ENCODE data around the gene GPR84.
A peak's percentile ranks its signal among the peaks of the same experiment; 100 is the strongest.

GPR84 gene

DNA sequence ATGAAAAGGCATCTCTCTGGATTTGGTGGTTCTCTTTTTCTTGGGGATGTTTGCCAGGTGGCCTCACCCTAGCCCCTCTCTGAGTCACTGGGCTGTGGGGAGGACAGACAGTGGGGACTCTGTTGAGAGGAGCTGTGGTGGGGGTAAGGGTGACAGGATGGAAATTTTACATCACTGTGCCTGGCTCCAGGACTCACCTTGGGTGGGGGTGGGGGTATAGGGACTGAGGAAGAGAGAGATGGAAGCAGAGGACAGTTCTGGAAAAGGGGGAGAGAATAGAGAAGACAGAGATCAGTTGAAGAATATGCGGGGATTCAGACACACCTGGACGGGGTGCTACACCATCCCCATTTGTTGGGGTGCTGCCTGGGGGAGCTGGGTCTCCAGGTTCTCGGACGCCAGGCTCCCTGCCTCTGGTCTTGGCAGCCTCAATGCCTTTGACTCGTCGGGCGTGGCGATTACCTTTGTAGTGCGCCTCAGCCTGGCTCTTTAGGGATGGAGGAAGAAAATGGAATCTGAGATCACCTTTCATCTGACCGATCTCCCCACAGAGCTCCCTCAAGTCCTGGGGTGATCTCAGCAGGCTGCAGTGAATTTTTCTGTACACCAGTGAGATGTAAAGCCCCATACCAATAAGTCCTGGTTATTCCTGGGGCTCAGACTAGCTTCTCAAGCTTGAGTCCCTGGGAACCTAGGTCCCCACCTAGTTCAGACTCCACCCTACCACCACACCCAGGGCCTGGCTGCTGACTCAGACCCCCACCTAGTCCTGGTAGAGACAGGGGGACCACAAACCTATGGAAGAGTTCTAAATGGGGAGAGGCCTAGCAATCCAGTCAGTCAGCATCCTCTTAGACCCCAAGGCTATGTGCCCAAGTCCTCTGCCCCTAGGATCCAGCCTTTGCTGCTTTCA, 9.6 kb upstream of the GPR84 start:
- DNase-seq (ENCODE audit: low spot score) = no peak

DNA sequence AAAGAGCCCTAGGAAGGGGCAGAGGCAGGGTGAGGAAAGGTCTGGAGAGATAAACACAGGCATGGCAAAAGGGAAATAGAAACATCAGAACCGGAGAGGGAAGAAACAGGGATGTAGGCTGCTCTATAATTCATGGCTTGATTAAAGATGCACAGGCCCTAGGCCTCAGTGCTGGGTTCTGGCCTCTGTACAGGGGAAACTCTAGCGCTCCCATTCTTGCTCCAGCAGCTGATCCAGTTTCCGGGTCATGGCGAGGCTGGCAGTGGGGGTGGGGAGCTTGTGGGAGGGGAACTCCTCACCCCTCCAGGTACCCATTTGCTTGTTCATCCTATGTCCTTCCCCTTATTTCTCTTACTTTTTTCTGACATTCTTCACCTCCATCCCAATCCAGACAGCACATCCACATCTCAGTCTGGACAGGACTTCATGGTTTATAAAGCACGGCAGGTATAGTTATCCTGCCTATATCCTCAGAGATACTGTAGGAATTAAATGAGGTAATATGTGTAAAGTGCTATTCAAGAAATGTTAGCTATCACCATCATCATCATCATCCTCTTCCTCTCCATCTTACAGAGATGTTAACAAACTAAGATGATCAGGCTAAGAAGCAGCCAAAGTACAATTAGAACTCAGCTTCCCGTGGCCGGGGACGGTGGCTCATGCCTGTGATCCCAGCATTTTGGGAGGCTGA, 8.0 kb upstream of the GPR84 start:
- no peak for DNase-seq (ENCODE audit: low spot score)

DNA sequence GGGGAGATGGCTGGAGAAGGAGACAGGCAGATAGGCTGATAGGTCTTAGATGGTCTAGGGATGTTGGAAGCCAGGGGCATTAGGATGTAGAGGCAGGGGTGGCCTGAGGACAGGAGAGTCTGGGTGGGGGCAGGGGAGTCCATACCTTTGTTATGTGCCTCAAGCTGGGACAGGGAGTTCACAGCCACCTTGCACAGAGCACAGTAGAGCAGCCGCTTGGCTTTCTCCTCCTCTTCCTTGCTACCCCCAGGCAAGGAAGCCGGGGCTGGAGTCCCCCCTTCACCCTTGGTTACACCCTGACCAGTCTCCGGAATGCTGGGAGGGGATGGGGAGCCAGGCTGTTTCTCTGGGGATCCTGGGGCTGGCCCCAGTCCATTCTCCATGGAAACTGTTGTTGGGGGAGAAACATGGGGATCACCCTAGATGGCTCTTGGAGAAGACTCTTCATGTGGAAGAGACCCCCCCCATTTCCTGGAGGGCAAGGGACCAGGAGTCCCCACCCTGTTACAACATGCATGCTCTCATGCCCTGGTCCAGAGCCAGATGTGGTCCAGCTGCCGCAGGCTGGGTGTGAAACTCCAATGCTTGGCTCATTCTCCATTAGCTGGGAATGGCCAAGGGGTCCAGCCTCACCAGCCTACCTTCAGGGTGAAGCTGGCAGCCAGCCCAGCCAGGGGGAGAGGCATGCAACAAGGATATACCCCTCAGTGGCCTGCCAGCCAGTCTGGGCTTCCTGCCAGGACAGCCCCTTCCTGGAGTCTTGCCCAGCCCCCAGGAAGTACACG, 7.2 kb upstream of the GPR84 start:
- no peak for DNase-seq (ENCODE audit: low spot score)

DNA sequence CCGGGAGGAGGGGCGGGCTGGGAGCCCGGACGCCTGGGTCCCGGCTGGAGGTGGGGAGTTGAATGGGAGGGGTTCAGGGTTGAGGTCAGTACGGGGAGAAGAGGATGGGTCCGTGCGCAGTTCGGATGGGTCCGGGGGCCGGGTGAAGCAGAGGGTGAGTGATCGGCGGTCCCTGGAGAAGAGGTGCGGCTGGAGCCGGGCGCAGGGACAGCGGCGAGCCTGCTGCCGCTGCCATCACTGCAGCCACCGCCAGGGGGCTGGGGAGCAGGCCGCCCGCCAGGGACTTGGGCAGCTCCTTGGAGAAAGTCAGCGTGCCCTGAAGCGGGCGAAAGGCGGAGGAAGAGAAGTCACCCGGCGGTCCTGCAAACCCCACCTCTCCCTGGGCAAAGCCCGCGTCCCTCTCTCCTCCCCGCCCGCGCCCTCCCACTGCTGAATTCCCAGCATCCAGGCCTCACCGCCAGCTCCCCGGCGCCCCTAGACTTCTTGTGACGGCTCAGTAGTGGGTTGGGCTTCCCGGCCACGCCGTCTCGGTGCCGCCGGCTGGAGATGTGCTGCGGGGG, 6.0 kb upstream of the GPR84 start:
- no peak for DNase-seq (ENCODE audit: low spot score)

DNA sequence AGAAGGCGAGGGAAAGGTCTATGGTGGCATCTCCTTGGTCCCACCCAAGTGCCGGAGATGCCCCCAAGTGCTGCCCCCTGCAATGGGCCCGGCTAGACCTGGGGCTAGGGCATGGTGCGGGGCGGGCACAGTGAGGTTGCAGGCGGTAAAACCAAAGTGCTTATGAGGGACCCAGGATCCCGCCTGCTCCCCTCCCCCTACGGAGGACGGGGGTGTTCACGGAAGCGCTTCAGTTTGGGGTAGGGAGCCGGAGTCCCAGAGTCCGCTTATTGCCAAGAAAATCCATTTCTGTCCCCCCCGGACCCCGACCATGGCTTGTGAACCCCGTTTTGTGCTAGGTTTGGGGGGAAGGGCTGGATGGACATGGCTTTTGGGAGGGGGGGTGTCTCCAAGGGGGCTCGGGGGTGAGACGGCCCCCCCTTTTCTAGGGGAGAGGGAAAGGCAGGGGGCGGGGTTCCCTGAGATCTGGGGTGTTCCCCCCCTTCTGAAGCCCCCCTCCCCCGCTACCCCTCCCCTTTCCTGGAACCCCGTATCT, 5.4 kb upstream of the GPR84 start:
- DNase-seq (ENCODE audit: low spot score) = no peak

- peak; percentile 87 for DNase-seq (ENCODE audit: low spot score)
Observed at GRCh38 chr12:54368709-54369596, 4.7 kb upstream of the GPR84 start.

DNA sequence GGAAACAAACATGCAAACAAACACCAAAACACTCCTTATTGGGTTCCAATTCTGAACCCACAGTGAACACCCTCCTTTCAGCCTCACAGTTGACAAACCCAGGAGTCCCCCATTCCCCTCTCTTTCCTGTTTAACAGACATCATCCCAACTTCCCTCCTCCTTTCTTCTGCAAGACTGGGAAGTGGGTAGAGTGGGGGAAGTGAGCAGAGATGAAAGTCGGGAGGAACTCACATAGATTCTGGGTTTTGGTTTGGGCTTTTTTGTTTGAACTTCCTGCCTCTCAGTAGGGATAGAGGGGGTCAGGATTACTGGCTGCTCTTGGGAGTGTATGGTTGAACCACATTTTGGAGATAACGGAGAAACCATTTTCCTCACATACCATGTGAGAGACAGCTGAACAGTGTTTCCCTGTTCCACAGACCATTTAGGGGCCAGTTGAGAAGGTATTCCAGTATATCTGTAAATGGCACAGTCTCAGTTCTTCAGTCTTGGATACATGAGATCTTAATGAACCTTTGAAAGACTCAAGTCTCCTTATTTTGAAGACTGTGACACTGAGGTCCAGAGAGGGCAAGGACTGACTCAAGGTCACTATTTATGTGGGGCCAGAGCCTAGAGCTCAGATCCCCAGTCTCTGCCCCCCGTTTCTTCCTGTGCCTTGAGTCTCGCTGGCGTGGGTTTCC, 3.9 kb upstream of the GPR84 start:
- no peak for DNase-seq (ENCODE audit: low spot score)

DNA sequence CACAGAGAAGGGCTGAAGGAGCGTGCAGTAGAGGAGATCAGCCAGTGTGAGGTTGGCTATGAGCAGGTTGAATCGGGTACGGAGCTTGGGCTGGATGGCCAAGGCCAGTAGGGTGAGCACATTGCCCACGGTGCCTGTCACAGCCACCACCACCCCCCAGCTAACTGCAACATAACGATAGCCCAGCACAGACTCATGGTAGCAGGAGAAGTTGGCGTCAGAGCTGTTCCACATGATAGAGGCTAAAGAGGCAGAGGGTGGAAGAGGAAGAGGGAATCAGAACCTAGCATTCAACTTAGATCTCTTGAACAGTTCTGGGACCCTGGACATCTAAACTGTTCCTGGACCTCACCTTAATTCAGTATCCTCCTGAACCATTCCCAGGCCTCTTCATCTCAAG, 668 bp downstream of the GPR84 start:
- no peak for DNase-seq (ENCODE audit: low spot score)

- DNase-seq (ENCODE audit: low spot score) = no peak
Observed at GRCh38 chr12:54363047-54363446, 1.2 kb downstream of the GPR84 start.

DNA sequence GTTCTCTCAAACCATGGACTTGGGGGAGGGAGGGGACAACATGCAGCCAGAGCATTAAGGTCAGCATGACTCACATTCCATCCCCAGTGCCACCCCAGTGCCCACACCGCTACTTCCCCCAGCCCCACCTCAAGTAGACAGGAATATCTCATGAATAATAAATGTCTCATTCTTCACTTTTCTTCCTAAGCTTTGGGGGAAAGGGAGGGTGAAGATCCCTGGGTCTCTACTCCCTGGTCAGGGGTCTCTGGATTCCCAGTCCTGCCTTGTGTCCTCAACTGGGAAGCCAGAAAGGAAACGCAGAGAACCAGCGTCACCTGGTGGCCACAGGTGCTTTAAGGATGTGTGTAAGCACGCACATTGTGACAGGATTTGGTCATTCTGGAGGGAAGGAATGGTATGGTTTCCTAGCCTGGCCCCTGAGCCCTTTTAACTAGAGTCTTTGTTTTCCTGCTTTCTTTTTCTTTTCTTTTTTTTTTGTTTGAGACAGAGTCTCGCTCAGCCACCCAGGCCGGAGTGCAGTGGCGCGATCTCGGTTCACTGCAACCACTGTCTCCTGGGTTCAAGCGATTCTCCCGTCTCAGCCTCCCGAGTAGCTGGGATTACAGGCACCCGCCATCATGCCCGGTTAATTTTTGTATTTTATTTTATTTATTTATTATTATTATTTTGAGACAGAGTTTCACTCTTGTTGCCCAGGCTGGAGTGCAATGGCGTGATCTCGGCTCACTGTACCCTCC, 3.4 kb downstream of the GPR84 start:
- peak; percentile 74 for DNase-seq (ENCODE audit: low spot score)

GRCh38 chr12:54359762-54360351, 4.4 kb downstream of the GPR84 start:
- no peak for DNase-seq (ENCODE audit: low spot score)

GRCh38 chr12:54358945-54359761, 5.1 kb downstream of the GPR84 start:
- DNase-seq (ENCODE audit: low spot score) = peak; percentile 74

DNA sequence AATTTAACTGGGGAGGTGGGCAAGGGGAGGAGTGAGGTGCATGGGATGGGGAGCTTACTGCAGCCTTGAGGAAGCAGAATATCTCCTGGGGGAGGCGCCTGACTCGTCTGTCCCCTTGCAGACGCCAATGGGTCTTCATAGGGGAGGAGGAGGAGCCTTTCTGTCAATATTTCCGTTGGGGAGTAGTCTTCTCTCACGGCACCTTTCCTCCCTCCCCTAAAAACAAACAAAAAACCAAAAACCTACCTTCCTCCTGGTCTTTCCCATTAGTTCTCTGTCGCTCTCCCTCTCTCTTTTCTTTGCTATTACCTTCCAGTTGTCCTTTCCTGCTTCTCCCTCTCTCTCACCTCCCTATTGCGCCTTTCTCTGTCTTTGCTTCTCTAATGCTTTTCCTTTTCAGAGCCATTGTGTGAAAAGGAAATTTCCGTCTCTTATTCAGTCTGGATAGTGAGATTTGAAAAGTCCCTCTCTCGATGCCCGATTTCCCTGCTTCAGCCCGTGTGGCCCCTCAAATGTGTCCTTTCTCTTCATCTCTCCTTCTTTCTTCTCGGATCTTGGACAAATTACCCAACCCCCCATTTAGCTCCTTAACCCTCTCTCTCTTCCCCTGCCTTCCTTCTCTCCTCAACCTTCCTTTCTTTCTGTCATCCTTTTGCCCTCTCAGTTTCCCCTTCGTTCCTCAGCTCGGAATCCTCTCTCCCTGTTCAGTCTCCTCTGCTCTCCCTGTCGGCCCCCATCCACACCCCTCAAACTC, 5.9 kb downstream of the GPR84 start:
- no peak for DNase-seq (ENCODE audit: low spot score)

GRCh38 chr12:54357506-54358190, 6.6 kb downstream of the GPR84 start:
- DNase-seq (ENCODE audit: low spot score) = no peak

DNA sequence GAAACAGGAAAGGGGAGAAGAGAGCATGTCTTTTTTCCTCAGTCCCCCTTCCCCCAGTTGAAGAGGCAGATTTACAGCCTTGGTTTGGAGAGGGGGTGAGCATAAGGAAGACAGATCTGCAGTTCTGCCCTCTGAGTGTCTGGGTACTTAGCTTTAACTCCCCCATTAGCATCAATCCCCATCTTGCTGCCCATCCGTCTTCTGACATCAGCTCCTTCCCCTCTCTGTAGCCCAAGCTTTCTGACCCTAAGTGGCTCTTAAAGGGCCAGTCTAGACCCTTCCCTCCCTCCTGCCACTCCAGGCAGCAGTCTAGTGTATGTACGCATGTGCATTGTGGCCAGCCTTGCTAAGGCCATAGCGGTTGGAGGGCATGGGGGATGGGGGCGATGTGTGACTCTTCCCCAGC, 7.3 kb downstream of the GPR84 start:
- DNase-seq (ENCODE audit: low spot score) = no peak

GRCh38 chr12:54356228-54356627, 8.1 kb downstream of the GPR84 start:
- no peak for DNase-seq (ENCODE audit: low spot score)
